ENCODE data around the gene FBL.
"Not testable (repeated sequence)": the region's sequence is repeated elsewhere in the genome, so short reads cannot be mapped to it uniquely, and the experiment has no call there.

Gene FBL

DNA sequence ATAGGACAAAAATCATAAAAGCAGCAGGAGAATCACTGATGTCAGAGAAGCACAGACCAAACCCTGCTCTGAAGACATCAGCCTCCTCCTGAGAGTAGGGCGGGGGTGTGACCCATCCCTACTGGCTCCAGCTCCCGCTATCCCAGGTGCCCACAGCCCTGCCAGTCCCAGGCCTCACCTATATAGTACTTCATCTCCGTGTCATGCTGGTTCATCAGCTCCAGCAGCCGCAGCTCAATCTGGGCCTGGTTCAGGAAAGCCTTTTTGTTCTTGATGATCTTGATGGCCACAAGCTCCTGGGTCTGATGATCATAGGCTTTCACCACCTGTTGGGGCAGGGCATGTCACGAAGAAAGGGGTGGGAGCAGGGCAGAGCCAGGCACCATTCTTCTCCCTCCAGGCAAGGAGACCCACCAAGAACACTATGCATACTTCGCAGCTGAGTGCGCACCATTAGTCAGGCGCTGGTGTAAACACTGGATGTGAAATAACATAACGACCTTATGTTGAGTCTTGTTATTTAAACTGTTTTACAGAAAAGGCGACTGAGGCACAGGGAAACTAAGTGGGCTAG lies 16.4 kb downstream of the FBL start:
- in situ Hi-C loops (cut with MboI; ENCODE audit: low pct_unique_long_range_greater_than_20kb, low sequenced_read_pairs), result no loop called here

DNA sequence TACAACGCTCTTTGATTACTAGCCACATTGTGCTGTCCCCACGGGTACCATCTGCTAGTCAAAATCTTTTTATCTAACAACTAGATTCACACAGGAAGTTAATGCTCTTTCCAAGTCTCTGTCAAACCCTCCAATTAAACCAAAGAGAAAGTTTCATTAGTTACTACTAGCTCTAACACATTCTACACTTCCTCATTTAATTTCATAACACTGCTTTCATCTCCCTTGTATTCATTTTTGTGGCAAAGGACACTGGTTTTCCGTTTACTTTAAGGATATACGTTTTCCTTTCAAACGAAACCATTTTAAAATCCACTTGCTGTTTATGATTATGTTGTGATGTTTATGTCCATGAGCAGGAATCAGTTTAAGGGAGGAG lies 17.5 kb downstream of the FBL start:
- in situ Hi-C loops (cut with MboI; ENCODE audit: low pct_unique_long_range_greater_than_20kb, low sequenced_read_pairs), result no loop called here
- no peak for DNase-seq

More for the DNA sequence above, 16.4 kb downstream of the FBL start:
- DNase-seq, result no peak

DNA sequence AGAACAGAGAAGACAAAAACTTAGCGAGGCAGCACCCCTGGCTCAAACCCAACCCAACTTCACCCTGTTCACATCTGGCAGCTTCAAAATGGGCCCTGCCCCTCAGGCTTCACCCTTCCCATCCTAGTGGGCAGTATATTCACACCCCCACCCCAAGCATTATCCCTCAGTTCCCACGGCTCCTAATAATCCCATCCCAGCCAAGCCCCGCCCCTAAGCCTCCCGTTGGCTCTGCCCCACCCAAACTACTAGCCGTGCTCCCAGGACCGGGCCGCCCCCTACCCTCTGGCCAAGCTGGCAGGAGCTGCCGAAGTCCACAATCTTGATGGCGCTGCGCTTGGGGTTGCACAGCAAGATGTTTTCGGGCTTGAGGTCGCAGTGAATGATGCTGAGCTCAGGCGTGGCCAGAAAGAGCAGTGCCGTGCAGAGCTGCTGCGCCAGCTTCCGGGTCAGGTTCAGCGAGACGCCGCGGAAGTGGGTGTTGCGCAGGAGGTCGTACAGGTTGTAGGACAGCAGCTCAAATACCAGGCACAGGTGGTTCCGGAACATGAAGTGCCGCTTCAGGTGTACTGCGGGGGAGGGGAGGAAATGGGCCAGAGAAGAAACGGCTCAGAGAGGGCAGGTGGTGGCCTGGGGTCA lies 18.0 kb downstream of the FBL start:
- in situ Hi-C loops (cut with MboI; ENCODE audit: low pct_unique_long_range_greater_than_20kb, low sequenced_read_pairs), result no loop called here
- no peak for DNase-seq

DNA sequence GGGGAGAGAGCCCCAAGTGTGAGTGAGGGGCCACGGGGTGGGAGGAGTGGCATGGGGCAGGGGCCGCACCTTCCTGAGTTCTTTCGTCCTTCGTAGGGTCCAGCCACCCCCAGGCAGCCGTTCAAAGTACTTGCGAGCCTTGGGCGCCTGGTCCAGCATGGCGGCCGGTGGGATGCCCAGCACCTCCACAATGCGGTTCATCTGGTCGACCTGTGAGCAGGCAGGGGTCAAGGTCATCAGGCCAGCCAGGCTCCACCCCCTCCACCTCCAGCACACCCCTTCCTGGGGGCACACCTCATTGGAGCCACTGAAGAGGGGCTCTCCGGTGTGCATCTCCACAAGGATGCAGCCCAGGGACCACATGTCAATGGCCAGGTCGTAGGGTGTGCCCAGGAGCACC lies 19.0 kb downstream of the FBL start:
- in situ Hi-C loops (cut with MboI; ENCODE audit: low pct_unique_long_range_greater_than_20kb, low sequenced_read_pairs), result no loop called here
- DNase-seq, result no peak

DNA sequence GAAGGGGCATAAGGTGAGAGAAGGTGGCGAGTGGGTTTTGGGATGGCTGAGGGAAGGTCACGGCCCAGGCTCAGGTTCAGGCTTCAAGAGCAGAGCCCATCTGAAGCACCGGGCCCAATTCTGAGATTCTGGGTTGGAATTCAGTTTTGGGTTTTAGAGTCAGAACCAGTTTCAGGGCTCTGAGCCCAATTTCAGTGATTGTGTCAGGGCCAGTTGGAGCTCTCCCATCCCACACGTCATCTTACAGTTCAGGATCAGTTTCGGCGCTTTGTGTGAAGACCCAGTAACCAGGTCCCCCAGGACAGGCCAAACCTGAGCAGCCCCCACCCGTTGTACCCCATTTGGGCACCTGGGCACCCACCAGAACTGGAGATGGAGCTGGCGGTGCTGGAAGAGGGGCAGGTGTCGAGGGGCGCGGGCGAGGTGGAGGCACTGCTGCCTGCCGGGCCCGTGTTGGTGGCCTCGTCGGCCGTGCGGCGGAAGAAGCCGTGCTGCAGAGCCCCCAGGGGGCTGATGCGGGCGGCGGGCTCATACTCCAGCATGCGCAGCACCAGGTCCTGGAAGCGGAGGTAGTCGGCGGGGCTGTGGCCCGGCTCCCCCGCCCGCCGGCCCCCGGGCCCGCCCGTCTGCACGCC lies 19.8 kb downstream of the FBL start:
- in situ Hi-C loops (cut with MboI; ENCODE audit: low pct_unique_long_range_greater_than_20kb, low sequenced_read_pairs), result no loop called here
- DNase-seq, result no peak

DNA sequence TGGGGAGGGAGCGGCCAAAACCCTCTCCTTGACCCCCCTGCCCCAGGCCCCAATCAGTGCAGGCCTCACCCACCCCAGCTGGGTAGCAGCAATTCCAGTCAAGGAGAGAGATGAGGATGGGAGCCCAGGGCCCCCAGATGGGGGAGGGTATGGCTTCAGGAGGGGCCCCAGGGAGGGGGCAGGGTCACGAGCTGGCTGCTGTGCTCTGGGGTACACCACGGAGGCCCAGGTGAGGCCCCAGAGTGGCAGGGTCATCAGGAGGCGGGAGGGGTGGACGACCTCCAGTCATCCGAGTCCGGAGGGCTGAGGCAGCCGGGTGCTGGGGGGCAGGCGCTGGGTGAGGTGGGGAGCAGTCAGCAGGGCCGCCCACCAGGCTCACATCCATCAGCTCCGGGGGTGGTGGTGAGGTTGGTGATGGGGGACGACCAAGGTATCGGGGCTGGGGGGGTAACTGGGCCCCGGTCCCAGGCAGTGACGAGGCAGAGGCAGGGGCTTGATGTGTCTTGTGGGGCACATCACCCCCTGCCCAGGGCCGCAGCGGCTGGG lies 20.6 kb downstream of the FBL start:
- no peak for DNase-seq
- in situ Hi-C loops (cut with MboI; ENCODE audit: low pct_unique_long_range_greater_than_20kb, low sequenced_read_pairs), result no loop called here

DNA sequence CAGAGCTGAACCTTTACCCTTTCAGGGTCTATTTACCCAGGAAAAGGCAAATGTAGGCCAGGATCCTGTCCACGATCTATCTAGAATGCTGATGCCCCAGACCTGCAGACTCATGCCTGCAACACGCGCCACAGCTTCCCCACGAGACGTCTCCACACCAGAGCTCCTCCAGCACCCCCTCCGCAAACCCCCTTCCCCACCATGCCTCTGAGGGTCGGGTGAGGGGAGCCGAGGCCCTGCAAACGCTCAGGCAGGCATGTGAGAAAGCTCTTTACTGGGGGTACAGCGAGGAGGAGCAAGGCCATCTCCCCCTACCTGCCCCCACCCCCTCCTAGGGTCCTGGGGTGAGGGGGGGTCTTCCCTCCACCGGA lies 21.1 kb downstream of the FBL start:
- in situ Hi-C loops (cut with MboI; ENCODE audit: low pct_unique_long_range_greater_than_20kb, low sequenced_read_pairs), result no loop called here

DNA sequence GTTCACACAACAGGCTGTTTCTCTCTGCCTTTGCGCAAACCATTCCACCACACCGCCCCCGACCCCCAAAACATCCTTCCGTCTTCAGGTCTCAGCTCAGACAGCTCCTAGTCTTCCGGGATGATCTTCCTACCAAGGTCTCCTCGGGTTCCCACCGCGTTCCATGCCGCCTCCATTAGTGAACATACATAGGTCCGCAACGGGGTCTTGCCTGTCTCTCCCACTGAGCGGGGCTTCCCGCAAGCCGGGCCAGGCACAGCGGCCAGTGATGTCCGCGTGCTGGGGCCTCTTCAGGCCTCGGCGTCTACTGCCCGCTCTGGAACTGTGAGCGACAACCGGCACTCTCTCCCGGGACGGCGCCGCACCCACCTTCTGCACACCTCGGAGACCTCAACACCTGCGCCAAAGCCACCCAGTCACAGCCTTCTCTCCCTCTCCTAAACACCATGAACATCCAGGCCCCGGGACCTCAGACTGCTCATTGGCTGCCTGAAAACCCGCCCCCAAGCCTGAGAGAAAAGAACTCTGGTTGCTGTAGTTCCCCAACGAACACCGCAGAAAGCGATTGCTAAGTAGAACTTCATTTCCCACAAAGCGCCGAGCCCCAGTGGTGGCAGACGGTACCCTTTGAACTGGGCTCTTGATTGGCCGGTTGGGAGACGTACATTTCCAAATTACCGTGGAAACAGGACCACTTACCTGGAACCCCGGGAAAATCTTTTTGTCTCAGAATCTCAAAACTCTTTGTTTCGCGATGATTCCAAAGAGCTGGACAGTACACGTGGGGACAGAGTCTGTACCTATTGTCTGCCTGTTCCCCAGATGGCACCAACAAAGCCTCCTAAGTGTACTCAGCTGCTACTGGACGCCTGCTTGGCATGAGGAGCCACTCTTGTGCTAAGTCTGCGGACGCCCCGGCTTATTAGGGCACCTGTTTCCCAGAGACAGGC lies 21.8 kb downstream of the FBL start:
- in situ Hi-C loops (cut with MboI; ENCODE audit: low pct_unique_long_range_greater_than_20kb, low sequenced_read_pairs), result no loop called here
- no peak for DNase-seq

More for the DNA sequence above, 21.1 kb downstream of the FBL start:
- DNase-seq, result no peak

DNA sequence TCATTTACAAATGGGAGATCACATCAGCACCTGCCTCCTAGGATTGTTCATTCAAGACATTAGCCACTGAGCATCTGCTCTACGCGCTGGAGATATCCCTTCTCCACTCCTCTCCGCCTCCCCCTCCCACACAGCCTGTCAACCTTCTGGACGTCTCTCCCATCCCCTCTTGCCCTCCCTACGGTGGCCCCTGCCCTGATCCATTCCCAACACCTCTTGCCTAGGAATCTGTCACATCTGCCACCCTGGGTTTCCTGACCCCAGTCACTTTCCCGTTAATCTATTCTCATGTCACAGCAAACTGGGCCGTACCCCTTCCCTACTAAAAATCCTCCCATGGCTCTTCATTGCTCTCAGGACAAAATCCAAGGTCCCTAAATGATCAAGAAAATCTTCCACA lies 22.5 kb downstream of the FBL start:
- in situ Hi-C loops (cut with MboI; ENCODE audit: low pct_unique_long_range_greater_than_20kb, low sequenced_read_pairs), result no loop called here
- DNase-seq, result no peak

DNA sequence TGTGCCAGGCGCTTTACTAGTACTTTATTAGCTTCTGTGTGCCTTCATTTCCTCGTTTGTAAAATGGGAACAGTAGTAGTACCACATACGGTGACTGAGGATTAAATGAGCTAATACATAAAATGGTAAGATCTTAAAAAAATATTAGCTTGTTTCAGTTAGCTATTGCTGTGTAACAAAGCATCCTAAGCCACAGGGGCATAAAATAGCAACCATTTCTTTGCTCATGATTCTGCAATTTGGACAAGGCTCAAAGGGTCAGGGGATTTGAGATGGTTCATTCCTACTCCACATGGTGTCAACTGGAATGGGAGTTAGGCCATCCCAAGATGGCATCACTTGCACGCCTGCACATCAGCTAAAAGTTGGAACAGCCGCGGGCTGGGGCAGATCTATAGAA lies 25.5 kb downstream of the FBL start:
- no peak for DNase-seq
- in situ Hi-C loops (cut with MboI; ENCODE audit: low pct_unique_long_range_greater_than_20kb, low sequenced_read_pairs), result no loop called here

DNA sequence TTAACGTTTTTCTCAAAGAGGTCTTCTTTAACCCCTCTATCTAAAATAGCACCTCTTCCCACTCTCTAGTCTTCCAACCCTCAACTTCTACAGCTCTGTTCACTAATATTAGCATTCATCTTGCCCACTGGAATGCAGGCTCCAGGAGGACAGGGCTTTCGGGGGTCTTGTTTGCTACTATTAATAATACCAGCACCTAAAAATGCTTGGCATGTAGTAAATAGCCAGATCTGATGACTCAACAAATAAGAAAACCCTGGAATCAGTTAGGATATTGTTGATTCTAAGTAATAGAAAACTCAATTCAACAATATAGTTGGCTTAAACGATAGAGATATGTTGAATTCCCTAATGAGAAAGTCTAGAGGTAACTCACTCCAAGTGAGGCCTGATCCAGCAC lies 26.4 kb downstream of the FBL start:
- no peak for DNase-seq
- in situ Hi-C loops (cut with MboI; ENCODE audit: low pct_unique_long_range_greater_than_20kb, low sequenced_read_pairs), result no loop called here

DNA sequence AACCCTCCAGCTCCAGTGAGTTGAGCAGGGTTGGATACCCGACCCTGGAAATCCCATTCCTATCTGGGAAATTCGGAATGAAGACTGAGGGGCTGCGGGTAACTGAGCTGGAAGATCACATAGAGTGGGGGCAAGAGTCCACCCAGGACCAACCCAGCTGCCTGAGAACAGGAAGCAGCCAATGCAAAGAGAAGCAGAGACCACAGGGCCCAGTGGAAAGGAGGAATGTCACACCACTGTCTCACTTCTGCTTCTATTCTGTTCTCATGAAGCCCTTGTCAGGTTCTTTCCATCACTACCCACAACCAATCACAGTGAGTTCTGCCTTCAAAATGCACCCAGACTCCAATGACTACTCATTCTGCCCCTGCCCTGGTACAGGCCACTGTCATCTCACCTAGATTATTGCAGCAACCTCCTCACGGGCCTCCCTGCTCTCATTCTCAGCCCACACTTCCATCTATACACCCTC lies 27.5 kb downstream of the FBL start:
- DNase-seq, result no peak
- in situ Hi-C loops (cut with MboI; ENCODE audit: low pct_unique_long_range_greater_than_20kb, low sequenced_read_pairs), result no loop called here

DNA sequence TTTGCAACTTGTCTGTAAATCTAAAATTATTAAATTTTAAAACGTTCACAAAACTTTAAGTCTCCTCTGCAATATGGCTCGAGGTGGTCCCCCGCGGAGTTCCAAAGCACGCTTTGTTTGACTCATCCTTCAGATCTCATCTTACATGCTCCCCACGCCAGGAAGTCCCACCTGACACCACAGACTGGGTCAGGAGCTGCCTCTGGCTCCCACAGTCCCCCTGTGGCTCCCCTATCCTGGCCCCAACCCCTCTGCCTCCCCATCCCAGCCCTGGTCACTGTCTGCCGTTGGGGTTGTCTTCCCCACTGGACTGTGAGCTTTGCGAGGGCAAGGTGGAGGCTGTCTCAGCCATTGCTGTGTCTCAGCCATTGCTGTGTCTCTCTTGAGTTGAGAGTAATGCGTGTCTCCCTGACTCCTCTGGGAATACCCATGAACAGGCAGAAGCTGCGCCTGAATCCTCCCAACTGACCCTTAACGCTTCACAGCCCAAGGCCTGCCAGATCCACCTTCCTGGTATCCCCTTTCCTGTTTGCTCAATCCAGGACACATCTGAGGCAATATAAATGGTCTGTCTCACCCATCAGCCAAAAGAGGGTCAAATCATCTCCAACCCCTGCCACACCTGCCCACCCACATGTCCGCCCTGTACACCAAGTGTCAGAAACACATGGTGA lies 28.2 kb downstream of the FBL start:
- in situ Hi-C loops (cut with MboI; ENCODE audit: low pct_unique_long_range_greater_than_20kb, low sequenced_read_pairs), result no loop called here

DNA sequence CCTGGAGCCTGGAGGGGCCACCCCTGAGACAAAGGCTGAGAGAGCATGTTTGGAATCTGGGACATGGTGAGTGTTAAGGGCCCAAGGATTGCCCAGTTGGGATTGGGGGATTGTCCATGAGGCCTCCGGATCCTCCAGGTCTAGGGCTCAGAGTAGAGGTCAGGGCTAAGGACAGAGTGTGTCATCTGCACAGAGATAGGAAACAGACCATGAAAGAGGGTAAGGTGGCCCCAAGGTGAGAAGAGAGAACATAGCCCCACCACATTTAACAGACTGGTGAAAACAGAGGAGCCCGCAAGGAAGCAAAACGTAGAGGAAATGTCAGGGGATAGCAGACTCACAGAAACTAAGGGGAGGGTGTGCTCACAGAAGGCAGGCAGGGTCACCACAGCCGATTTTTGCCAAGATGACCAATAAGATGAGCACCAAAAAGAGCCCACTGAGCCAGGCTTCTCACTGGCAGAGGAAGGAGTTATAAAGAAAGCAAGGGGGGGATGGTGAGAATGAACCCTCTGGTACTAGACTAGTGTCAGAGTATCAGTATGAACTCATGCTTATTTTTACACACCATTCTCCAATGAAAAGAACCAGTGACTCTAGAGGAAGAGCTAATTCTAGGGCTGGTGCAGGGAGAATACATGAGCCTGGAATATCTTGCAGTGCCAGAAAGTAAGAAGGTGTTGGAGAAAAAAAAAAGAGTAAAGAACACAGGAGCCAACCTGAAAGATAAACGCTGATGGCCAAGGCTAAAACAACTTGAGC lies 29.7 kb downstream of the FBL start:
- in situ Hi-C loops (cut with MboI; ENCODE audit: low pct_unique_long_range_greater_than_20kb, low sequenced_read_pairs), result no loop called here
- no peak for DNase-seq

More for the DNA sequence above, 28.2 kb downstream of the FBL start:
- DNase-seq, result no peak

DNA sequence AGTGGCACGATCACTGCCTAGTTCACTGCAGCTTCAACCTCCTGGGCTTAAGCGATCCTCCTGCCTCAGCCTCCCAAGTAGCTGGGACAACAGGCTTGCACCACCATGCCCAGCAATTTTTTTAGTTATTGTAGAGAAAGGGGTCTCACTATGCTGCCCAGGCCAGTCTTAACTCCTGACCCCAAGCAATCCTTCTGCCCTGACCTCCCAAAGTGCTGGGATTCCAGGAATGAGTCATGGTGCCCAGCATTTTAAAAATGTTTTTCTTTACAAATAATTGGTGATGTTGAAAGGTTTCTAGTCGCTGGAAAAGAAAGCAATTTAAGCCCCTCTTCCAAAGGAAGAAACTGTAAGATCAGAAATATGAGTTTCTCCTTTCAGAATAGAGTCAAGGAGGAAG lies 31.6 kb downstream of the FBL start:
- no peak for DNase-seq
- in situ Hi-C loops (cut with MboI; ENCODE audit: low pct_unique_long_range_greater_than_20kb, low sequenced_read_pairs), result no loop called here

DNA sequence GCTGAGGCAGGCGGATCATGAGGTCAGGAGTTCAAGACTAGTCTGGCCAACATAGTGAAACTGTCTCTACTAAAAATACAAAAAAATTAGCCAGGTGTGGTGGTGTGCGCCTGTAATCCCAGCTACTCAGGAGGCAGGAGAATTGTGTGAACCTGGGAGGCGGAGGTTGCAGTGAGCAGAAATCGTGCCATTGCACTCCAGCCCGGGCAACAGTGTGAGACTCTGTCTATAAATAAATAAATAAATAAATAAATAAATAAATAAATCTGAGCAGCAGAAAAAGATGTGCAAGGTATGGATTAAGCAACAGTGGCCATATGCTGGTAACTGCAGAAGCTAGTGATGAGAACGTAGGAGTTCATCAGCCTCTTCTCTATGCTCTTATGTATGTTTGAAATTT lies 32.1 kb downstream of the FBL start:
- in situ Hi-C loops (cut with MboI; ENCODE audit: low pct_unique_long_range_greater_than_20kb, low sequenced_read_pairs); DNase-seq: not testable (repeated sequence)

DNA sequence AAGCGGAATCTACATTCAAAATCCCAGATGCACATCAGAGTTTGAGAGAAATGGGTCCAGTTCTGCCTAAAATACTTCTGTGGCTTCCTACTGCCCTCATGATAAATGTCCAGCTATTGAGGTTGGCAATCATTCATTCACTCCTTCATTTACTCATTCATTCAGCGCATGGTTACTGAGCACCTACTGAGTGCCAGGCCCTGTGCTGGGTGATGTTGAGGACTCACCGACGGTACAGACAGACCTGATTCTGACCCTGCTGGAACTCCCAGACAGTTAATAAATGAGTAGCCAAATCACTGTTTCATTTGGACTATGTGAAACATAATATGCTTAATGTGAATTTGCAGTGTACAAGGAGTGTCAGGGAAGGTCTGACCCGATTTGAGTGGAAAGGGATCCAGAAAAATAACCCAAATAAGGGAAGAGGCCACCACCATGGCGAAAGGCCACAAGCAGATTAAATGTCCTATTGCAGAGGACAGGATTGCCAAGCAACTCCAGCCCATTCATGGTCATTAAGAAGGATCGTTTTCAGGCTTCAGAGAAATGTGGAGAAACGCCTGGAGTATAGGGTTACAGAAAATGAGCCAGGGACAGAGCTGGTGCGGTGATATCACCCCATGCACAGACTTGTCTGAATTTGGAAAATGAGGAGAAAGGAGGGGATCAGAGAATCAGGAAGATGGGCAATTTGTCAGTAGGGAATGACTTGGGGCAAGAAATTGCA lies 32.8 kb downstream of the FBL start:
- no peak for DNase-seq
- in situ Hi-C loops (cut with MboI; ENCODE audit: low pct_unique_long_range_greater_than_20kb, low sequenced_read_pairs), result no loop called here

DNA sequence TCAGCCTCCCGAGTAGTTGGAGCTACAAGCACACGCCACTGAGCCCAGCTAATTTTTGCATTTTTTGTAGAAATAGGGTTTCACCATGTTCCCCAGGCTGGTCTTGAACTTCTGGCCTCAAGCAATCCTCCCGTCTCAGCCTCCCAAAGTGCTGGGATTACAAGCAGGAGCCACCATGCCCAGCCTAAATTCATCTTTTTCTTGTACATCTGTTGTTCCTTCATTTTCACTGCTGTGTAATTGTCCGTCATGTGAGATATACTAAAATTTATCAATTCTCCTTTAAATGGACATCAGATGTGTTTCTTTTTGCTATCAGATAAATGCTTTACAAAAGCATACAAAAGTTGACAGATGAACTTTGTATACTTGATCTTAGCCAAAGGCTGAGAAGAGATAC lies 35.1 kb downstream of the FBL start:
- DNase-seq, result no peak
- in situ Hi-C loops (cut with MboI; ENCODE audit: low pct_unique_long_range_greater_than_20kb, low sequenced_read_pairs), result no loop called here
